CD14-positive monocyte (primary cell): ENCODE measurements around the gene SLAMF9. TPM values are rescaled to one million over a fixed set of nuclear protein-coding genes. Genes with fewer than 3 reads are reported as not detected.

Source experiments
- DNase-seq, 3 donors: peaks; one replicate each; pipeline ENCODE4 v3.0.0-alpha.2; 2011 to 2022
- H2AFZ ChIP-seq: 2 replicates; pipeline ENCODE4 v1.6.0; 2012; ENCODE audit warnings: mild to moderate bottlenecking, low read depth, low read length, inconsistent platforms; ENCODE audit not compliant: insufficient read depth, poor library complexity, severe bottlenecking
- H3K27ac ChIP-seq, 2 donors: 1 replicate in 1 of 2; 2 replicates in 1 of 2; pipeline ENCODE4 v1.5.1; 2012 to 2013; ENCODE audit warnings: low read length in 2 of 2, control low read depth in 1 of 2, inconsistent platforms in 1 of 2, low read depth in 1 of 2, mild to moderate bottlenecking in 1 of 2
- H3K27me3 ChIP-seq, 2 donors: one replicate each; pipeline versions ENCODE4 v1.6.0 to v1.6.1; 2011 to 2013; ENCODE audit warnings: low read length in 2 of 2; ENCODE audit not compliant: control insufficient read depth in 2 of 2, insufficient read depth in 2 of 2
- H3K36me3 ChIP-seq, 2 donors: replicated peaks in 1 of 2; 1 replicate in 1 of 2; 2 replicates in 1 of 2; pipeline versions ENCODE4 v1.5.1 to v1.6.1; 2012 to 2013; ENCODE audit warnings: low read length in 2 of 2, control low read depth in 1 of 2, inconsistent platforms in 1 of 2, mild to moderate bottlenecking in 1 of 2; ENCODE audit not compliant: insufficient read depth in 2 of 2, control insufficient read depth in 1 of 2
- H3K4me1 ChIP-seq, 2 donors: 1 replicate in 1 of 2; 2 replicates in 1 of 2; pipeline versions ENCODE4 v1.5.1 to v1.6.1; 2012 to 2013; ENCODE audit warnings: low read length in 2 of 2, control low read depth in 1 of 2, inconsistent platforms in 1 of 2, mild to moderate bottlenecking in 1 of 2, moderate library complexity in 1 of 2; ENCODE audit not compliant: insufficient read depth in 2 of 2, control insufficient read depth in 1 of 2
- H3K4me2 ChIP-seq: replicated peaks from 2 replicates; pipeline ENCODE3; 2012; ENCODE audit warnings: low read length, moderate library complexity, mild to moderate bottlenecking; ENCODE audit not compliant: poor library complexity, severe bottlenecking; ENCODE audit errors: extremely low read depth
- H3K4me3 ChIP-seq, 3 experiments: fragments of 200-600 bp in 1 of 3; sonication (generic) in 1 of 3; replicated peaks in 1 of 3; 1 replicate in 2 of 3; 2 replicates in 1 of 3; pipeline ENCODE4 v1.5.1; 2011 to 2013; ENCODE audit warnings: low read length in 3 of 3, mild to moderate bottlenecking in 3 of 3, control low read depth in 2 of 3, low read depth in 2 of 3, inconsistent platforms in 1 of 3, moderate library complexity in 1 of 3
- H3K79me2 ChIP-seq: 2 replicates; pipeline ENCODE4 v1.6.0; 2012; ENCODE audit warnings: mild to moderate bottlenecking, control low read depth, inconsistent platforms, low read length, moderate library complexity; ENCODE audit not compliant: insufficient read depth
- H3K9ac ChIP-seq: 2 replicates; pipeline ENCODE4 v1.6.0; 2017; ENCODE audit warnings: low read length, mild to moderate bottlenecking; ENCODE audit not compliant: insufficient read depth, poor library complexity, severe bottlenecking
- H3K9me3 ChIP-seq, 2 donors: replicated peaks in 1 of 2; 1 replicate in 1 of 2; 2 replicates in 1 of 2; pipeline versions ENCODE4 v1.5.1 to v1.6.1; 2012 to 2013; ENCODE audit warnings: low read length in 2 of 2, control low read depth in 1 of 2; ENCODE audit not compliant: control insufficient read depth in 1 of 2, insufficient read depth in 1 of 2
- H4K20me1 ChIP-seq: 2 replicates; pipeline ENCODE4 v1.6.0; 2012; ENCODE audit warnings: mild to moderate bottlenecking, low read length, control low read depth, moderate library complexity; ENCODE audit not compliant: insufficient read depth
- H3K27ac Mint-ChIP-seq, 7 donors: one replicate each; pipeline ENCODE4 v1.8.0; 2020; ENCODE audit warnings: mild to moderate bottlenecking in 7 of 7, mixed read lengths in 7 of 7, moderate library complexity in 6 of 7, inconsistent platforms in 2 of 7
- H3K27me3 Mint-ChIP-seq, 3 donors: one replicate each; pipeline ENCODE4 v1.8.0; 2021 to 2022; ENCODE audit warnings: low read depth in 3 of 3, mild to moderate bottlenecking in 3 of 3, mixed read lengths in 3 of 3, moderate library complexity in 3 of 3, inconsistent platforms in 1 of 3
- H3K36me3 Mint-ChIP-seq, 2 donors: one replicate each; pipeline ENCODE4 v1.8.0; 2020; ENCODE audit warnings: mixed read lengths in 2 of 2, inconsistent platforms in 1 of 2, mild to moderate bottlenecking in 1 of 2
- H3K4me1 Mint-ChIP-seq: one replicate; pipeline ENCODE4 v1.8.0; 2020; ENCODE audit warnings: mild to moderate bottlenecking, mixed read lengths
- H3K4me3 Mint-ChIP-seq, 2 donors: one replicate each; pipeline ENCODE4 v1.8.0; 2020; ENCODE audit warnings: mild to moderate bottlenecking in 2 of 2, mixed read lengths in 2 of 2, moderate library complexity in 1 of 2
- H3K9me3 Mint-ChIP-seq, 7 donors: one replicate each; pipeline ENCODE4 v1.8.0; 2020 to 2022; ENCODE audit warnings: mixed read lengths in 7 of 7, mild to moderate bottlenecking in 6 of 7, moderate library complexity in 6 of 7, inconsistent platforms in 2 of 7
- WGBS: methylation state at CpG from one replicate; pipeline ENCODE4 v1.1.5; 2013; ENCODE audit warnings: missing lambda C conversion rate; ENCODE audit not compliant: insufficient coverage; 5-methylcytosine and 5-hydroxymethylcytosine counted together
- intact Hi-C, 2 donors: fragments of 100-400 bp; cut with micrococcal nuclease; formaldehyde crosslinking; loops; one replicate each; pipeline versions ENCODE4 v1.15.0 to v1.15.1; 2023
- polyA plus RNA-seq, 3 donors: library from polyadenylated mRNA; depleted of rRNA in 1 of 3; unstranded in 2 of 3; stranded (reverse) in 1 of 3; fragments of 300-500 nt in 2 of 3; fragments of >200 nt in 1 of 3; fragmentation: Illumina TruSeq in 2 of 3; gene quantifications; 1 replicate in 2 of 3; 2 replicates in 1 of 3; pipeline ENCODE4 v1.2.3, GENCODE V29; 2012 to 2021
- TF ChIP-seq, protein P1 (sequence below): fragments of 200-600 bp; IDR thresholded peaks from one replicate; pipeline ENCODE4 v1.8.0; 2022; ENCODE audit warnings: antibody characterized with exemption, mild to moderate bottlenecking

Gene SLAMF9
- polyA plus RNA-seq, 3 donors, result 0.17 TPM; not detected in 2

GRCh38 chr1:159982280-159982679 lies 28.2 kb upstream of the SLAMF9 start:
- Mint-ChIP-seq H3K4me1 (peaks cover 3% of the 10 kb centered on the region), H3K27me3 (peaks cover 15 to 26% (median 16%) of the 10 kb centered on the region in 3 donors), H3K9me3 (no peaks in the 10 kb centered on the region), H3K4me3 (no peak overlapping the region), H3K36me3 (no peaks in the 10 kb centered on the region), H3K27ac (no peak overlapping the region)
- Histone ChIP-seq H3K36me3 (no peaks in the 10 kb centered on the region), H3K4me1 (no peaks in the 10 kb centered on the region), H3K9me3 (no peaks in the 10 kb centered on the region), H3K4me2 (no peak overlapping the region), H4K20me1 (no peaks in the 10 kb centered on the region), H3K27me3 (peaks cover 7 to 8% of the 10 kb centered on the region in 2 donors), H3K79me2 (no peaks in the 10 kb centered on the region), H3K9ac (no peak overlapping the region), H3K27ac (no peak overlapping the region), H2AFZ (no peak overlapping the region), H3K4me3 (no peak overlapping the region)
- 77% methylated on average over 4 of the region's 6 CpGs for WGBS
- intact Hi-C loops, result no loop called here
- TF ChIP-seq, protein P1, sequence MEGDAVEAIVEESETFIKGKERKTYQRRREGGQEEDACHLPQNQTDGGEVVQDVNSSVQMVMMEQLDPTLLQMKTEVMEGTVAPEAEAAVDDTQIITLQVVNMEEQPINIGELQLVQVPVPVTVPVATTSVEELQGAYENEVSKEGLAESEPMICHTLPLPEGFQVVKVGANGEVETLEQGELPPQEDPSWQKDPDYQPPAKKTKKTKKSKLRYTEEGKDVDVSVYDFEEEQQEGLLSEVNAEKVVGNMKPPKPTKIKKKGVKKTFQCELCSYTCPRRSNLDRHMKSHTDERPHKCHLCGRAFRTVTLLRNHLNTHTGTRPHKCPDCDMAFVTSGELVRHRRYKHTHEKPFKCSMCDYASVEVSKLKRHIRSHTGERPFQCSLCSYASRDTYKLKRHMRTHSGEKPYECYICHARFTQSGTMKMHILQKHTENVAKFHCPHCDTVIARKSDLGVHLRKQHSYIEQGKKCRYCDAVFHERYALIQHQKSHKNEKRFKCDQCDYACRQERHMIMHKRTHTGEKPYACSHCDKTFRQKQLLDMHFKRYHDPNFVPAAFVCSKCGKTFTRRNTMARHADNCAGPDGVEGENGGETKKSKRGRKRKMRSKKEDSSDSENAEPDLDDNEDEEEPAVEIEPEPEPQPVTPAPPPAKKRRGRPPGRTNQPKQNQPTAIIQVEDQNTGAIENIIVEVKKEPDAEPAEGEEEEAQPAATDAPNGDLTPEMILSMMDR, result no peak
- DNase-seq, result no peak

DNA sequence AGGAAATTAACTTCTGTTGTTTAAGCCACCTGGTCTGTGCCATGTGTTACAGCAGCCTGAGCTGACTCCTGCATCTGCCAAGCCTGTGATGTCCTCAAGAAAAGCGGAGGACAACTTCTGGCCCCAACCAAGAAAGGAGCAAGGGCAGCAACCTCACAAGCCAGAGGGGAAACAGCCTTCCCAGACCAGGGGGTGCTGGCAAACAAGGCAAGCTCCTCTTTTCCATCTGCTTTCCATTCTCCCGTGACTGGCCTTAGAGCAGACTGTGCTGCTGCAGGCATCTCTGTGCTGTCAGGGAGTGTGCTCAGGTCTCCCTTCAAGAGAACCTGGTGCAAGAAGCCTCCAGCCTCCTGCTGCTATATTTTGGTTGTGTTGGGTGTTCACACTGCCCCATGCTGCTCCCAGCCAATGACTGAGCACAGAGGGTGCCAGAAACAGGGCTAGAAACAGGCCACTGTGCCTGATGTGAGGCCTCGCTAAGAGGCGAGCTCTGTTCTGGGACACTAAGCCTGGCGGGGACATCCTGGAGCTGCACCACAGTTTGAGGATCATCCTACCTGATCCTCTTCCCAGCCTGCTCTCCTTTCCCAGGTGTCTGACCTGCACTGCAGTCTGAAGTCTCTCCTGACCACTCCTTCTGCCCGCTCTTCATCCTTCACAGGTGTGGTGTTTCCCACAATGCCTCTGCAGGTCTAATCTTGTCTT lies 27.5 kb upstream of the SLAMF9 start:
- WGBS, result 97% methylated on average over 5 of the region's 6 CpGs
- Histone ChIP-seq H3K9me3 (no peaks in the 10 kb centered on the region), H3K27me3 (peaks cover 9 to 11% of the 10 kb centered on the region in 2 donors), H3K79me2 (no peaks in the 10 kb centered on the region), H3K36me3 (no peaks in the 10 kb centered on the region), H3K27ac (no peak overlapping the region), H4K20me1 (no peaks in the 10 kb centered on the region), H3K9ac (no peak overlapping the region), H3K4me1 (no peaks in the 10 kb centered on the region), H3K4me3 (no peak overlapping the region), H2AFZ (no peak overlapping the region), H3K4me2 (no peak overlapping the region)
- DNase-seq, result no peak
- no peaks in the 10 kb centered on the region for H3K36me3 Mint-ChIP-seq
- H3K27me3 Mint-ChIP-seq, result peaks cover 18 to 33% (median 20%) of the 10 kb centered on the region in 3 donors
- intact Hi-C loops, result no loop called here
- no peak overlapping the region for H3K4me3 Mint-ChIP-seq
- peaks cover 3% of the 10 kb centered on the region for H3K4me1 Mint-ChIP-seq
- H3K27ac Mint-ChIP-seq, result no peak overlapping the region
- no peaks in the 10 kb centered on the region for H3K9me3 Mint-ChIP-seq
- TF ChIP-seq, protein P1, result no peak
